Measurements from ENCODE around the gene F5. TPM values are rescaled to one million over a fixed set of nuclear protein-coding genes. Genes with fewer than 3 reads are reported as not detected.

Gene F5
- total and polyA plus RNA-seq, 10 of the 15 experiments (the other 5 are each of a cell fraction or from before 2014, with no cell fraction given) = under 0.01 to 3.8 (median 0.40) TPM

DNA sequence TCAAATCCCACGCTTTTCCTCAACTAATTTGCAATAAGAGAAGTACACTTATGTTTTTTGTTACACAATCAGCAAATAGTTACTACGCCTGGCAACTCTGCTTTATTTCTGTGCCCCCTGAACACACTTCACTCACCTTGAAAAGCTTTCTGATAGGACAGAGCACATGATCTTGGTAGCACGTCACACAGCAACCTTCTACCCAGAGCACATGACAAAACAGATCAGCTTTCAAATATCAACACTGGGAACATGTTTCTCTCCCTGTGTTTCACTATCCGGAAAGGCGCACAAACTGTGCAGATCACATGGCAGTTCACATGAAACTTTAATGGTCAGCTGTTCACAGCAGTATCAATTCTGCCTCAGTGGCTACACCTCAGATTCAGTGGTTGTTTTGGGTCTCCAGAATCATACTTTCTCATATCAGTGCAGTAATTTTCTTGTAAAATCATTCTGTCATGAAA lies 102.7 kb downstream of the F5 start:
- Histone ChIP-seq H3K4me1 (ENCODE audit: control insufficient read depth, insufficient read depth, low read length) (peaks cover 8% of the 10 kb centered on the region), H3K27ac (ENCODE audit: control insufficient read depth, insufficient read depth) (no peak overlapping the region), H2AFZ (ENCODE audit: control insufficient read depth, low read depth, low read length) (no peak overlapping the region), H3K79me2 (ENCODE audit: control insufficient read depth, insufficient read depth, low read length) (peaks cover 11% of the 10 kb centered on the region), H3K9me3 (replicated peaks; ENCODE audit: control insufficient read depth, insufficient read depth, low read length) (no peaks in the 10 kb centered on the region), H3K4me3 (peak overlapping the region; percentile 88; the same call in 1 of the 2 replicates), H3K27me3 (replicated peaks in 1 of 2; ENCODE audit: control insufficient read depth in 2 of 2, insufficient read depth in 2 of 2, low read length in 1 of 2) (no peaks in the 10 kb centered on the region), H3K4me2 (ENCODE audit: control insufficient read depth, insufficient read depth) (peak overlapping the region; percentile 100), H4K20me1 (ENCODE audit: control insufficient read depth, insufficient read depth) (no peaks in the 10 kb centered on the region), H3K36me3 (ENCODE audit: control insufficient read depth in 2 of 2, insufficient read depth in 2 of 2, low read length in 1 of 2) (no peaks in the 10 kb centered on the region), H3K9ac (ENCODE audit: control insufficient read depth, insufficient read depth, low read length) (no peak overlapping the region)
- intact Hi-C loops (cut with micrococcal nuclease; ENCODE audit: unreplicated experiment) (no loop called here), in situ Hi-C loops (cut with MboI) (no loop called here)
- SMC1A ChIA-PET (ENCODE audit: uncharacterized antibody, unreplicated experiment) = interaction anchor here (1.3 to 1.7 kb wide), 4 partner anchors 10 to 133 kb away, joined by 3 to 6 read pairs (median 4); no protein-coding TSS in a partner anchor
- RAD21 ChIA-PET (ENCODE audit: unreplicated experiment) = no interaction called here
- FAIRE-seq (no peak), DNase-seq (ENCODE audit: low read depth, low spot score) (no peak), ATAC-seq (no peak)
- BruUV-seq (replicated peaks) = no TSS peak
- CTCF ChIA-PET = no interaction called here
- POLR2A ChIA-PET = interaction anchor here (0.6 kb wide), 1 partner anchor 1257 kb away, joined by 3 read pairs; no protein-coding TSS in a partner anchor
- TF ChIP-seq ELK1 (IDR thresholded peaks at IDR 0.05; ENCODE audit: low read depth, low read length) (no peak), RAD51 (IDR thresholded peaks at IDR 0.05) (peak; percentile 52; the same call in 1 of the 2 replicates)
- 96% methylated on average over 5 of the region's 5 CpGs for WGBS (ENCODE audit: insufficient coverage, insufficient replicate concordance, low lambda C conversion rate, missing lambda C conversion rate)

GRCh38 chr1:169479363-169480066 lies 106.8 kb downstream of the F5 start:
- Histone ChIP-seq H4K20me1 (ENCODE audit: control insufficient read depth, insufficient read depth) (no peaks in the 10 kb centered on the region), H3K4me3 (no peak overlapping the region), H3K4me2 (ENCODE audit: control insufficient read depth, insufficient read depth) (no peak overlapping the region), H3K79me2 (ENCODE audit: control insufficient read depth, insufficient read depth, low read length) (peaks cover 4% of the 10 kb centered on the region), H3K9me3 (replicated peaks; ENCODE audit: control insufficient read depth, insufficient read depth, low read length) (no peaks in the 10 kb centered on the region), H2AFZ (ENCODE audit: control insufficient read depth, low read depth, low read length) (no peak overlapping the region), H3K27me3 (replicated peaks in 1 of 2; ENCODE audit: control insufficient read depth in 2 of 2, insufficient read depth in 2 of 2, low read length in 1 of 2) (no peaks in the 10 kb centered on the region), H3K4me1 (ENCODE audit: control insufficient read depth, insufficient read depth, low read length) (no peaks in the 10 kb centered on the region), H3K27ac (ENCODE audit: control insufficient read depth, insufficient read depth) (no peak overlapping the region), H3K36me3 (ENCODE audit: control insufficient read depth in 2 of 2, insufficient read depth in 2 of 2, low read length in 1 of 2) (0 out of 4 replicates have a peak, but pooled peaks cover 0 to 1% of the 10 kb centered on the region in 2 experiments), H3K9ac (ENCODE audit: control insufficient read depth, insufficient read depth, low read length) (no peak overlapping the region)
- FAIRE-seq = no peak
- ChIA-PET RAD21 (ENCODE audit: unreplicated experiment) (no interaction called here), CTCF (interaction anchor here (0.9 to 1.2 kb wide), 4 partner anchors 67 to 876 kb away, joined by 3 to 6 read pairs (median 4); no protein-coding TSS in a partner anchor), SMC1A (ENCODE audit: uncharacterized antibody, unreplicated experiment) (interaction anchor here (0.7 to 1.5 kb wide), 3 partner anchors 10 to 179 kb away, joined by 3 to 4 read pairs (median 3); no protein-coding TSS in a partner anchor), POLR2A (no interaction called here)
- WGBS (ENCODE audit: insufficient coverage, insufficient replicate concordance, low lambda C conversion rate, missing lambda C conversion rate) = 100% methylated on average over 1 of the region's 1 CpG
- DNase-seq (ENCODE audit: low read depth, low spot score) = no peak
- BruUV-seq (replicated peaks) = no TSS peak
- intact Hi-C loops (cut with micrococcal nuclease; ENCODE audit: unreplicated experiment) (no loop called here), in situ Hi-C loops (cut with MboI) (no loop called here)
- no peak for ATAC-seq
- TF ChIP-seq MYB (IDR thresholded peaks at IDR 0.05; ENCODE audit: borderline replicate concordance, low read depth, low read length) = no peak
- TF ChIP-seq, protein P1, sequence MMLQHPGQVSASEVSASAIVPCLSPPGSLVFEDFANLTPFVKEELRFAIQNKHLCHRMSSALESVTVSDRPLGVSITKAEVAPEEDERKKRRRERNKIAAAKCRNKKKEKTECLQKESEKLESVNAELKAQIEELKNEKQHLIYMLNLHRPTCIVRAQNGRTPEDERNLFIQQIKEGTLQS (IDR thresholded peaks at IDR 0.05; ENCODE audit: borderline replicate concordance, extremely low read depth, low read depth, low read length) = no peak
- no peak for TF ChIP-seq IRF4 (IDR thresholded peaks at IDR 0.05; ENCODE audit: low read depth, low read length)
- no peak for TF ChIP-seq STAT3 (IDR thresholded peaks at IDR 0.05; ENCODE audit: low read depth, low read length)
- no peak for TF ChIP-seq MEF2A (IDR thresholded peaks at IDR 0.05; ENCODE audit: insufficient read depth, low read depth, low read length)
- TF ChIP-seq HCFC1 (IDR thresholded peaks at IDR 0.05; ENCODE audit: low read length) = no peak
- no peak for TF ChIP-seq HDAC6 (IDR thresholded peaks at IDR 0.05; ENCODE audit: unreplicated experiment)
- no peak for TF ChIP-seq HDGF (IDR thresholded peaks at IDR 0.05)
- no peak for TF ChIP-seq IKZF2 (IDR thresholded peaks at IDR 0.05)
- TF ChIP-seq NRF1 (conservative IDR thresholded peaks at IDR 0.05; ENCODE audit: low read depth, low read length) = no peak

All from GM12878 (cell line).